IPS-NIHi11 (cell line): Measurements from ENCODE around the gene CLASRP.

Experiments used
- DNase-seq: peaks from one replicate; pipeline ENCODE4 v3.0.0; 2012; ENCODE audit warnings: mixed read lengths, low spot score

CLASRP gene

GRCh38 chr19:45021971-45022370, 16.9 kb upstream of the CLASRP start:
- DNase-seq: peak; percentile 32

GRCh38 chr19:45023048-45023447, 15.8 kb upstream of the CLASRP start:
- DNase-seq: no peak

- no peak for DNase-seq
These were observed 13.6 kb upstream of the CLASRP start for GRCh38 chr19:45025264-45025663.

- DNase-seq: no peak
These were observed 11.5 kb upstream of the CLASRP start for GRCh38 chr19:45027371-45027770.

- no peak for DNase-seq
These were observed 8.0 kb upstream of the CLASRP start for GRCh38 chr19:45030825-45031224.

GRCh38 chr19:45032421-45032820, 6.4 kb upstream of the CLASRP start:
- DNase-seq: no peak

GRCh38 chr19:45035755-45036154, 3.1 kb upstream of the CLASRP start:
- DNase-seq: no peak

GRCh38 chr19:45037393-45038169, 1.3 kb upstream of the CLASRP start:
- DNase-seq: no peak

GRCh38 chr19:45040059-45040771, 1.4 kb downstream of the CLASRP start:
- no peak for DNase-seq

- DNase-seq: no peak
These were observed 2.3 kb downstream of the CLASRP start for GRCh38 chr19:45041125-45041524.

GRCh38 chr19:45045671-45046353, 7.0 kb downstream of the CLASRP start:
- DNase-seq: no peak

- DNase-seq: no peak
These were observed 7.5 kb downstream of the CLASRP start for GRCh38 chr19:45046355-45046754.

GRCh38 chr19:45047188-45047797, 8.4 kb downstream of the CLASRP start:
- DNase-seq: no peak

GRCh38 chr19:45049073-45049736, 10.4 kb downstream of the CLASRP start:
- DNase-seq: no peak

- DNase-seq: no peak
These were observed 11.2 kb downstream of the CLASRP start for GRCh38 chr19:45050036-45050435.

GRCh38 chr19:45051929-45052579, 13.2 kb downstream of the CLASRP start:
- no peak for DNase-seq

GRCh38 chr19:45056831-45057230, 18.0 kb downstream of the CLASRP start:
- no peak for DNase-seq

GRCh38 chr19:45057444-45057843, 18.6 kb downstream of the CLASRP start:
- no peak for DNase-seq

GRCh38 chr19:45058622-45059159, 19.8 kb downstream of the CLASRP start:
- DNase-seq: no peak

GRCh38 chr19:45059258-45059965, 20.6 kb downstream of the CLASRP start:
- DNase-seq: peak; percentile 93
